Prostate gland (tissue), 2 donors: ENCODE results near the gene PPM1G. TPM values are rescaled to one million over a fixed set of nuclear protein-coding genes. Genes with fewer than 3 reads are reported as not detected.

Experiments
- DNase-seq: peaks from one replicate; pipeline ENCODE4 v3.0.0-alpha.2; 2019; ENCODE audit warnings: low spot score
- H3K27ac ChIP-seq, 2 donors: fragments of 200-600 bp; sonication (generic); 2 replicates each; pipeline ENCODE4 v1.5.1; 2017 to 2019
- H3K27me3 ChIP-seq: fragments of 200-600 bp; sonication (generic); replicated peaks from 2 replicates; pipeline ENCODE4 v1.5.1; 2019; ENCODE audit not compliant: insufficient read depth
- H3K36me3 ChIP-seq, 2 donors: fragments of 200-600 bp; sonication (generic); 1 replicate in 1 of 2; 2 replicates in 1 of 2; pipeline versions ENCODE4 v1.5.1 to v1.8.1; 2017 to 2019
- H3K4me1 ChIP-seq: fragments of 200-600 bp; sonication (generic); replicated peaks from 2 replicates; pipeline ENCODE4 v1.5.1; 2019
- H3K4me3 ChIP-seq, 2 donors: fragments of 200-600 bp; sonication (generic); 2 replicates each; pipeline ENCODE4 v1.5.1; 2017 to 2019
- H3K9me3 ChIP-seq: fragments of 200-600 bp; sonication (generic); 2 replicates; pipeline ENCODE4 v1.5.1; 2017
- POLR2A ChIP-seq: fragments of 450-650 bp; IDR thresholded peaks from one replicate; pipeline ENCODE4 v1.6.1; 2016; ENCODE audit warnings: antibody characterized with exemption, mild to moderate bottlenecking
- POLR2AphosphoS5 ChIP-seq: sonication (generic); formaldehyde crosslinking; IDR thresholded peaks from one replicate; pipeline ENCODE4 v1.6.1; 2017; ENCODE audit warnings: antibody characterized with exemption
- WGBS: methylation state at CpG from one replicate; pipeline ENCODE4 v1.1.5; 2018; 5-methylcytosine and 5-hydroxymethylcytosine counted together
- intact Hi-C: fragments of 100-400 bp; cut with DNase I; formaldehyde crosslinking; loops from one replicate; pipeline ENCODE4 v1.14.2; 2022
- total RNA-seq, 2 donors: library from RNA; depleted of rRNA; stranded (reverse); fragments of >200 nt; gene quantifications; one replicate each; pipeline ENCODE4 v1.1.0, GENCODE V29; 2016
- TF ChIP-seq, protein P1 (sequence below), 4 experiments: fragments of 200-600 bp in 2 of 4; fragments of 450-650 bp in 2 of 4; sonication (generic) in 2 of 4; IDR thresholded peaks; 1 replicate in 3 of 4; 2 replicates in 1 of 4; pipeline ENCODE4 v1.5.1; 2016 to 2019; ENCODE audit warnings: antibody characterized with exemption in 4 of 4, mild to moderate bottlenecking in 2 of 4, moderate library complexity in 2 of 4

Gene PPM1G
- total RNA-seq, 2 donors from 2014 or later: 57.2 to 65.4 TPM

DNA sequence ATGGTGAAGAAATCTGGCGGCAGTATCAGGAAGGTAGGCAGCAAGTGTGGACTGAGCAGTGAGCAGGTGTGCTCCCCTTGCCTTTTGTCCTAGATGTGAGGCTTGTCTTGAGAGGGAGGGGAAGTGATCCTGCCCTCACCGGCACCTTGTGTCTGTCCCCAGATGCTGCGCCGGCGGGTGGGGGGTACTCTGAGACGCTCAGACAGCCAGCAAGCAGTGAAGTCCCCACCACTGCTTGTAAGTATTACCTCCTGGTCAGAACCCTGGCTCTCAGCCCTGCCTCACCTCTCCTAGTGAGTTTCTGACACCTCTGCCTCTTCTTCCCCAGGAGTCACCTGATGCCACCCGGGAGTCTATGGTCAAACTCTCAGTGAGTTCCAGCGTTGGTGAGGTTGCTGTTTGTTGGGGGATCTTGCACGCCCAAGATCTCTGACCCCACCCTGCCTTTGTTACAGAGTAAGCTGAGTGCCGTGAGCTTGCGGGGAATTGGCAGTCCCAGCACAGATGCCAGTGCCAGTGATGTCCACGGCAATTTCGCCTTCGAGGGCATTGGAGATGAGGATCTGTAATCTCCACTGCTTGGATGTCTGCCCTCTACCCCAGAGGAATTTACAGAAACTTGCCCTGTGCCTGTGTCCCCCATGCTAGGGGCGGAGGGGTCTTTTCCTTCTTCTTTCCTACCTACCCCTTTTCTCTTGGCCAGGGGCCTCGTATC lies 33.1 kb downstream of the PPM1G start:
- H3K9me3 ChIP-seq: no peaks in the 10 kb centered on the region
- peaks cover 13 to 20% of the 10 kb centered on the region in 2 donors for H3K36me3 ChIP-seq
- 85% methylated on average over 16 of the region's 16 CpGs for WGBS
- no peaks in the 10 kb centered on the region for H3K27me3 ChIP-seq
- H3K27ac ChIP-seq: no peak overlapping the region
- H3K4me1 ChIP-seq: peaks cover 14% of the 10 kb centered on the region
- H3K4me3 ChIP-seq: no peak overlapping the region
- TF ChIP-seq, protein P1, sequence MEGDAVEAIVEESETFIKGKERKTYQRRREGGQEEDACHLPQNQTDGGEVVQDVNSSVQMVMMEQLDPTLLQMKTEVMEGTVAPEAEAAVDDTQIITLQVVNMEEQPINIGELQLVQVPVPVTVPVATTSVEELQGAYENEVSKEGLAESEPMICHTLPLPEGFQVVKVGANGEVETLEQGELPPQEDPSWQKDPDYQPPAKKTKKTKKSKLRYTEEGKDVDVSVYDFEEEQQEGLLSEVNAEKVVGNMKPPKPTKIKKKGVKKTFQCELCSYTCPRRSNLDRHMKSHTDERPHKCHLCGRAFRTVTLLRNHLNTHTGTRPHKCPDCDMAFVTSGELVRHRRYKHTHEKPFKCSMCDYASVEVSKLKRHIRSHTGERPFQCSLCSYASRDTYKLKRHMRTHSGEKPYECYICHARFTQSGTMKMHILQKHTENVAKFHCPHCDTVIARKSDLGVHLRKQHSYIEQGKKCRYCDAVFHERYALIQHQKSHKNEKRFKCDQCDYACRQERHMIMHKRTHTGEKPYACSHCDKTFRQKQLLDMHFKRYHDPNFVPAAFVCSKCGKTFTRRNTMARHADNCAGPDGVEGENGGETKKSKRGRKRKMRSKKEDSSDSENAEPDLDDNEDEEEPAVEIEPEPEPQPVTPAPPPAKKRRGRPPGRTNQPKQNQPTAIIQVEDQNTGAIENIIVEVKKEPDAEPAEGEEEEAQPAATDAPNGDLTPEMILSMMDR (IDR thresholded peaks at IDR 0.05): no peak
- no peak for TF ChIP-seq POLR2A
- TF ChIP-seq POLR2AphosphoS5: no peak
- DNase-seq: no peak
- intact Hi-C loops: loop anchor here (10.0 kb wide), 1 partner anchor 162 kb away; the partner anchor contains the start of genes ATRAID, CAD and SLC5A6

DNA sequence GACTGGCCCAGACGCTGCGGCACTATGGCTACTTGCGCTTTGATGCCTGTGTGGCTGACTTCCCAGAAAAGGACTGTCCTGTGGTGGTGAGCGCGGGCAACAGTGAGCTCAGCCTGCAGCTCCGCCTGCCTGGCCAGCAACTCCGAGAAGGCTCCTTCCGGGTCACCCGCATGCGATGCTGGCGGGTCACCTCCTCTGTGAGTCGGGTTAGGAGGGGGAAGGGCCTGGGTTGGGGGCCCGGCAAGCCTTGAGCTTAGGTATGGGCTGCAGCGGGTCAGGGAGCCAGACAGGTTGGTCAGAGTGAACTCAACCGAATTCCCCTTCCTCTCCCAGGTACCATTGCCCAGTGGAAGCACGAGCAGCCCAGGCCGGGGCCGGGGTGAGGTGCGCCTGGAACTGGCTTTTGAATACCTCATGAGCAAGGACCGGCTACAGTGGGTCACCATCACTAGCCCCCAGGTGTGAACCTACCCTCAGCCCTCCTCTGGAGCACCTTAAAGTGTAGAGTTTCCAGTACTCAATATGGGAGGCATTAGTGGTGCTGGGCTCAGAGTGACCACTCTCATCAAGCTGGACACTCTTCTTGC lies 33.8 kb downstream of the PPM1G start:
- H3K9me3 ChIP-seq: no peaks in the 10 kb centered on the region
- no peak overlapping the region for H3K27ac ChIP-seq

DNA sequence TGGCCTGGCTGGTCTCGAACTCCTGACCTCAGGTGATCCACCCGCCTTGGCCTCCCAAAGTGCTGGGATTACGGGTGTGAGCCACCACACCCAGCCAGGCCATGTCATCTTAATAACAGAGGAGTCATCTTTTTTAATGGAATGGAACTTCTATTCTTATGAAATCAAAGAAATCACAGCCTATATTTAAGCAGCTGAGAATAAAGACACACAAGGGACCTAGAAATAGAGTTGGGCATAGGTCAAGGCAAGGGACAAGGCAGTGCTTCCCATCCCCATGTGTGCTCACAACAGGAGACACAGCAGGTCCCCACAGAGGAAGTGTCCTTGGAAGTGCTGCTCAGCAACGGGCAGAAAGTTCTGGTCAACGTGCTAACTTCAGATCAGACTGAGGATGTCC lies 35.8 kb downstream of the PPM1G start:
- Histone ChIP-seq H3K9me3 (no peaks in the 10 kb centered on the region), H3K4me1 (peaks cover 18% of the 10 kb centered on the region), H3K4me3 (no peak overlapping the region), H3K27ac (no peak overlapping the region), H3K36me3 (peaks cover 13 to 20% of the 10 kb centered on the region in 2 donors), H3K27me3 (no peaks in the 10 kb centered on the region)
- no peak for TF ChIP-seq POLR2A
- TF ChIP-seq, protein P1 (IDR thresholded peaks at IDR 0.05): no peak
- no peak for TF ChIP-seq POLR2AphosphoS5
- no peak for DNase-seq
- intact Hi-C loops: loop anchor here (10.0 kb wide), 1 partner anchor 159 kb away; the partner anchor contains the start of genes ATRAID, CAD and SLC5A6
- 83% methylated on average over 5 of the region's 5 CpGs for WGBS

More for the DNA sequence above, 33.8 kb downstream of the PPM1G start:
- no peak overlapping the region for H3K4me3 ChIP-seq
- no peak for TF ChIP-seq POLR2AphosphoS5
- no peak for TF ChIP-seq POLR2A
- H3K27me3 ChIP-seq: no peaks in the 10 kb centered on the region
- intact Hi-C loops: loop anchor here (10.0 kb wide), 1 partner anchor 161 kb away; the partner anchor contains the start of genes ATRAID, CAD and SLC5A6
- peaks cover 14% of the 10 kb centered on the region for H3K4me1 ChIP-seq
- H3K36me3 ChIP-seq: peaks cover 13 to 20% of the 10 kb centered on the region in 2 donors
- WGBS: 86% methylated on average over 18 of the region's 20 CpGs
- no peak for DNase-seq

DNA sequence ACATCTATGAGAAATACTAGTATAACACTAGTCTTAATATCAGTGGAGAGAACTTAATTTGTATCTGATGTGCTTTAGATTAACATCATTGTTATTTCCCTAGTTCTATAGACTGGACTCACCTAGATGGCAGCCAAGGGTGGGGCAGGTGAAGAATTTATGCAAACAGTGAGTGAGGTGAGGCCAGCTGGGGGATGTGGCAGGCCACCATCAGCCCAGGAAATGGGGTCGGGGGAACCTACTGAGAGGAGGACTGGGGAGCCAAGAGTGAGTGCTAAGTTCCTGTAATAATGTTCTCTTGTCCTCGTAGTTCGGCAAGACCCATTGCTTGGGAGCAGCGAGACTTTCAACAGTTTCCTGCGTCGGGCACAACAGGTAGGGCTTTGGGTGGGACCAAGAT lies 36.5 kb downstream of the PPM1G start:
- no peak overlapping the region for H3K4me3 ChIP-seq
- DNase-seq: no peak
- peaks cover 19% of the 10 kb centered on the region for H3K4me1 ChIP-seq
- no peaks in the 10 kb centered on the region for H3K9me3 ChIP-seq
- H3K27ac ChIP-seq: peak overlapping the region in 1 of 2 donors; percentile 91
- H3K27me3 ChIP-seq: no peaks in the 10 kb centered on the region
- peaks cover 13 to 20% of the 10 kb centered on the region in 2 donors for H3K36me3 ChIP-seq
- no peak for TF ChIP-seq POLR2AphosphoS5
- TF ChIP-seq, protein P1 (IDR thresholded peaks at IDR 0.05): no peak
- TF ChIP-seq POLR2A: no peak
- intact Hi-C loops: loop anchor here (10.0 kb wide), 1 partner anchor 158 kb away; the partner anchor contains the start of genes ATRAID, CAD and SLC5A6
- WGBS: 93% methylated on average over 6 of the region's 6 CpGs

DNA sequence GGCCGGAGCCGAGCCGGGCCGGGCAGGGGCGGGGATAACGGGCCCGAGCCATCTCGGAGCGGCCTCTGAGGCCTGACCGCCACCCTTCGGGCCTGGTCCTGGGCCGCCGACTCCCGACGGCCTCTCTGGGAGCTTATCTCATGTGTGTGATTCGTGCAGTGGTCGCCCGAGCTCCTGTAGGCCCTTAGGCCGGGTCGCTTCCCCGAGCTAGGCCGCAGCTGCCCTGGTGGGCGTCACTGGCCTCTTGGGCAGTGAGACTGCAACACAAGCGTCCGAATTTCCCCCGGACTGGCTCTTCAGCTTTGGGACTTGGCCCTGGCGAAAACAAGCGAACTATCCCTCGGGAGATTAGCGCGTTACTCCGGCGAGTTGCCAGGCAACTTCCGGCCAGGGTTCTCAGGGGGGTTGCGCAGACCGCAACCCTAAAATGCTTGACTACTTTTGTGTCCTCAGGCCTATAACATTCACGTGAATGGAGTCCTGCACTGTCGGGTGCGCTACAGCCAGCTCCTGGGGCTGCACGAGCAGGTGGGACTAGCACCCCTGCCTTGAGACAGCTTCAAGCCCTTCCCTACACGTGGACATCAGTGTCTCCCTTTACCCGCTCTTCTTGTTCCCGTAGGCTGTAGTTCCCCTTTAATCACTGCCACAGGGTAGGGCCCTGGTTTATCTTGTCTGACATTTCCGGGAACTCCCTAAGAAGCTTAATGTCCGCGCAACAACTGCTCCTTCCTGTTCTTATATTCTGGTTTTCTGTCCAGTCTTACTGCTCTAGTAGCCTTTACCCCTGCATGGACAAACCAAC lies 38.4 kb downstream of the PPM1G start:
- Histone ChIP-seq H3K4me3 (peak overlapping the region; percentile 71 to 82), H3K4me1 (peaks cover 19% of the 10 kb centered on the region), H3K36me3 (peaks cover 23 to 30% of the 10 kb centered on the region in 2 donors), H3K27me3 (no peaks in the 10 kb centered on the region), H3K27ac (peak overlapping the region; percentile 83 to 91), H3K9me3 (no peaks in the 10 kb centered on the region)
- TF ChIP-seq, protein P1 (IDR thresholded peaks at IDR 0.05): no peak
- TF ChIP-seq POLR2AphosphoS5 (peak; percentile 5), POLR2A (peak; percentile 15)
- 2% methylated on average over 24 of the region's 46 CpGs for WGBS
- intact Hi-C loops: loop anchor here (10.0 kb wide), 1 partner anchor 156 kb away; the partner anchor contains the start of genes ATRAID, CAD and SLC5A6
- DNase-seq: peak; percentile 27
